RWPE2 (cell line): Measurements from ENCODE around the gene FRMPD4.

Source experiments
- ATAC-seq: fragments of 200-7000 bp; cut with Tn5 transposase; 3 replicates; pipeline ENCODE4 v1.9.1; 2021; ENCODE audit warnings: low read depth
- DNase-seq: peaks from one replicate; pipeline ENCODE4 v3.0.0-alpha.2; 2020; ENCODE audit warnings: low spot score
- H3K27ac ChIP-seq: fragments of 450-650 bp; 2 replicates; pipeline ENCODE4 v1.5.1; 2017; ENCODE audit warnings: mild to moderate bottlenecking; ENCODE audit not compliant: poor library complexity, severe bottlenecking
- H3K27me3 ChIP-seq: fragments of 250-450 bp; sonication (Bioruptor Pico); 2 replicates; pipeline ENCODE4 v1.5.1; 2021; ENCODE audit warnings: mild to moderate bottlenecking, moderate library complexity; ENCODE audit not compliant: insufficient read depth, poor library complexity, severe bottlenecking
- H3K36me3 ChIP-seq: fragments of 250-450 bp; sonication (Bioruptor Pico); 2 replicates; pipeline ENCODE4 v1.5.1; 2020; ENCODE audit warnings: low read depth, mild to moderate bottlenecking, moderate library complexity
- H3K4me1 ChIP-seq: fragments of 250-450 bp; sonication (Bioruptor Pico); 2 replicates; pipeline ENCODE4 v1.5.1; 2021; ENCODE audit warnings: mild to moderate bottlenecking, moderate library complexity; ENCODE audit not compliant: insufficient read depth, poor library complexity, severe bottlenecking
- H3K4me3 ChIP-seq: fragments of 250-450 bp; sonication (Bioruptor Pico); 2 replicates; pipeline ENCODE4 v1.5.1; 2021; ENCODE audit warnings: mild to moderate bottlenecking, moderate library complexity; ENCODE audit not compliant: severe bottlenecking
- H3K9me3 ChIP-seq: fragments of 250-450 bp; sonication (Bioruptor Pico); 2 replicates; pipeline ENCODE4 v1.5.1; 2021; ENCODE audit warnings: mild to moderate bottlenecking, moderate library complexity; ENCODE audit not compliant: severe bottlenecking
- CTCF ChIP-seq: fragments of 450-650 bp; IDR thresholded peaks from one replicate; pipeline ENCODE4 v1.5.1; 2017; ENCODE audit warnings: mild to moderate bottlenecking, moderate library complexity; ENCODE audit not compliant: poor library complexity, severe bottlenecking

Gene FRMPD4

GRCh38 chrX:12548341-12548740, 410.1 kb downstream of the FRMPD4 start:
- no peak overlapping the region for H3K27ac ChIP-seq
- no peak overlapping the region for H3K4me3 ChIP-seq
- no peaks in the 10 kb centered on the region for H3K27me3 ChIP-seq
- H3K36me3 ChIP-seq = no peaks in the 10 kb centered on the region
- DNase-seq = no peak
- no peak for TF ChIP-seq CTCF
- H3K9me3 ChIP-seq = no peaks in the 10 kb centered on the region
- no peaks in the 10 kb centered on the region for H3K4me1 ChIP-seq
- no peak for ATAC-seq

GRCh38 chrX:12548746-12549145, 410.5 kb downstream of the FRMPD4 start:
- no peaks in the 10 kb centered on the region for H3K27me3 ChIP-seq
- no peak overlapping the region for H3K4me3 ChIP-seq
- no peak for ATAC-seq
- no peak for DNase-seq
- H3K4me1 ChIP-seq = no peaks in the 10 kb centered on the region
- H3K27ac ChIP-seq = no peak overlapping the region
- no peaks in the 10 kb centered on the region for H3K9me3 ChIP-seq
- no peak for TF ChIP-seq CTCF
- H3K36me3 ChIP-seq = no peaks in the 10 kb centered on the region

GRCh38 chrX:12554206-12554605, 415.9 kb downstream of the FRMPD4 start:
- H3K27me3 ChIP-seq = no peaks in the 10 kb centered on the region
- no peaks in the 10 kb centered on the region for H3K9me3 ChIP-seq
- TF ChIP-seq CTCF = no peak
- DNase-seq = no peak
- ATAC-seq = no peak
- H3K4me1 ChIP-seq = no peaks in the 10 kb centered on the region
- no peak overlapping the region for H3K4me3 ChIP-seq
- H3K27ac ChIP-seq = no peak overlapping the region
- no peaks in the 10 kb centered on the region for H3K36me3 ChIP-seq

- DNase-seq (no peak), ATAC-seq (no peak)
- Histone ChIP-seq H3K9me3 (no peaks in the 10 kb centered on the region), H3K36me3 (no peaks in the 10 kb centered on the region), H3K27ac (no peak overlapping the region), H3K27me3 (no peaks in the 10 kb centered on the region), H3K4me3 (no peak overlapping the region), H3K4me1 (no peaks in the 10 kb centered on the region)
- TF ChIP-seq CTCF = no peak
These were observed 424.8 kb downstream of the FRMPD4 start for GRCh38 chrX:12563121-12563520.

- no peak overlapping the region for H3K27ac ChIP-seq
- no peak overlapping the region for H3K4me3 ChIP-seq
- no peaks in the 10 kb centered on the region for H3K9me3 ChIP-seq
- no peaks in the 10 kb centered on the region for H3K36me3 ChIP-seq
- no peaks in the 10 kb centered on the region for H3K4me1 ChIP-seq
- no peaks in the 10 kb centered on the region for H3K27me3 ChIP-seq
- no peak for TF ChIP-seq CTCF
- ATAC-seq = no peak
- DNase-seq = no peak
These were observed 425.9 kb downstream of the FRMPD4 start for GRCh38 chrX:12564221-12564620.
